ENCODE measurements around the gene MAP7.

DNA sequence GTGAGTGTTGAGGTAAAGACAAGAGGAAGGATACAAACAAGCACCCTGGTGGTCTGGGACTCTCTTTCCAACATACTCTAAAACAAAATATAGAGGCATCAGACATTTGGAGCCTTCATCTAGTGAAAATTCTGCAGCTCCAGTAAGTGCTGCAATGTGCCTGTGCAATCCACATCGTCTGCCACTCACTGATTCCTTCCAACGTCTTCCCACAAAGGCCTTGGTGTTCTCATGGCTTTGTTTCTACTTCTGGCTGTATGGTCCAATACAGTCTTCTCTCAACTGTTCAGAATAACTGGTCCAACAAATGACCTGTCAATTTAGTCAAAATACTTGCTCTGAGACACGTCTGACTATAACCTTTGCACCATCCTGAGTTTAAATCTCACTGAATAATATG is 125.8 kb downstream of the MAP7 start:
- no peak for TF ChIP-seq EZH2phosphoT487 (IDR thresholded peaks at IDR 0.05; ENCODE audit: insufficient read depth, low read depth)
- no peak for TF ChIP-seq EZH2 (IDR thresholded peaks at IDR 0.05; ENCODE audit: insufficient read depth, poor library complexity, severe bottlenecking)

All from GM23248 (cell line).